ENCODE data around the gene DES. TPM values are rescaled to one million over a fixed set of nuclear protein-coding genes. Genes with fewer than 3 reads are reported as not detected.

The DES gene
- total RNA-seq, 4 donors from 2014 or later = 82.0 to 574 (median 112) TPM

- Histone ChIP-seq H3K4me3 (peak overlapping the region; percentile 41 to 66 (median 62)), H3K36me3 (no peaks in the 10 kb centered on the region), H3K9me3 (no peaks in the 10 kb centered on the region), H3K27ac (peak overlapping the region in 3 of 4 donors; percentile 31 to 86 (median 55)), H3K4me1 (peaks cover 0 to 12% (median 2%) of the 10 kb centered on the region in 4 donors), H3K27me3 (peaks cover 0 to 5% of the 10 kb centered on the region in 2 donors)
- DNase-seq = no peak
- TF ChIP-seq POLR2A (IDR thresholded peaks at IDR 0.05) = no peak
- TF ChIP-seq CTCF (IDR thresholded peaks at IDR 0.05) = no peak
Measured at GRCh38 chr2:219442256-219443015, 24.3 kb downstream of the DES start.

- DNase-seq = no peak
- Histone ChIP-seq H3K27ac (peak overlapping the region in 1 of 4 donors; percentile 86), H3K4me1 (peaks cover 0 to 12% (median 2%) of the 10 kb centered on the region in 4 donors), H3K9me3 (no peaks in the 10 kb centered on the region), H3K27me3 (peaks cover 0 to 11% of the 10 kb centered on the region in 2 donors), H3K4me3 (peak overlapping the region in 1 of 4 donors; percentile 60), H3K36me3 (no peaks in the 10 kb centered on the region)
- TF ChIP-seq POLR2A (IDR thresholded peaks at IDR 0.05) = no peak
- no peak for TF ChIP-seq CTCF (IDR thresholded peaks at IDR 0.05)
Measured at GRCh38 chr2:219443016-219443696, 25.0 kb downstream of the DES start.

- no peak for DNase-seq
- peaks cover 0 to 16% (median 2%) of the 10 kb centered on the region in 4 donors for H3K4me1 ChIP-seq
- H3K9me3 ChIP-seq = peaks cover 0 to 5% (median 0%) of the 10 kb centered on the region in 4 donors
- no peak overlapping the region for H3K4me3 ChIP-seq
- peak overlapping the region in 1 of 4 donors; percentile 86 for H3K27ac ChIP-seq
- H3K27me3 ChIP-seq = peaks cover 0 to 16% of the 10 kb centered on the region in 2 donors
- no peak for TF ChIP-seq POLR2A (IDR thresholded peaks at IDR 0.05)
- TF ChIP-seq CTCF (IDR thresholded peaks at IDR 0.05) = no peak
- H3K36me3 ChIP-seq = no peaks in the 10 kb centered on the region
Measured at GRCh38 chr2:219443697-219444023, 25.5 kb downstream of the DES start.

GRCh38 chr2:219444566-219445091 lies 26.5 kb downstream of the DES start:
- H3K27ac ChIP-seq = peak overlapping the region in 1 of 4 donors; percentile 86
- TF ChIP-seq POLR2A (IDR thresholded peaks at IDR 0.05) = no peak
- no peak for TF ChIP-seq CTCF (IDR thresholded peaks at IDR 0.05)
- H3K27me3 ChIP-seq = peaks cover 0 to 18% of the 10 kb centered on the region in 2 donors
- peaks cover 0 to 5% (median 0%) of the 10 kb centered on the region in 4 donors for H3K9me3 ChIP-seq
- no peaks in the 10 kb centered on the region for H3K36me3 ChIP-seq
- DNase-seq = no peak
- no peak overlapping the region for H3K4me3 ChIP-seq
- peaks cover 0 to 23% (median 2%) of the 10 kb centered on the region in 4 donors for H3K4me1 ChIP-seq

- DNase-seq = no peak
- Histone ChIP-seq H3K36me3 (no peaks in the 10 kb centered on the region), H3K27ac (peak overlapping the region in 1 of 4 donors; percentile 86), H3K27me3 (peaks cover 0 to 18% of the 10 kb centered on the region in 2 donors), H3K9me3 (peaks cover 0 to 5% (median 0%) of the 10 kb centered on the region in 4 donors), H3K4me1 (peaks cover 0 to 23% (median 2%) of the 10 kb centered on the region in 4 donors), H3K4me3 (no peak overlapping the region)
- TF ChIP-seq POLR2A (IDR thresholded peaks at IDR 0.05) (no peak), CTCF (IDR thresholded peaks at IDR 0.05) (no peak)
Measured at GRCh38 chr2:219445220-219445640, 27.1 kb downstream of the DES start.

All from Peyer's patch (tissue), 4 donors.